AG04450 (cell line): ENCODE data around the gene SLC5A10. TPM values are rescaled to one million over a fixed set of nuclear protein-coding genes. Genes with fewer than 3 reads are reported as not detected.
"Not testable (repeated sequence)": the region's sequence is repeated elsewhere in the genome, so short reads cannot be mapped to it uniquely, and the experiment has no call there.

Experiments used
- CTCF ChIA-PET: fragments of 300-600, 350-600 bp; formaldehyde crosslinking; extraction: SDS; loops from one replicate; lab custom pipeline; 2022; ENCODE audit warnings: antibody characterized with exemption, inconsistent platforms; lab: Charles Lee
- POLR2A ChIA-PET: fragments of 350-600 bp; formaldehyde crosslinking; extraction: SDS; loops from one replicate; lab custom pipeline; 2021; ENCODE audit warnings: antibody characterized with exemption, inconsistent platforms; lab: Yijun Ruan, JAX
- DNase-seq: peaks from one replicate; pipeline ENCODE4 v3.0.0-alpha.2; 2011; ENCODE audit warnings: low read depth, low spot score
- H3K27ac ChIP-seq: one replicate; pipeline ENCODE4 v1.5.1; 2012; ENCODE audit warnings: low read depth, low read length, control low read depth
- H3K27me3 ChIP-seq: one replicate; pipeline ENCODE4 v1.6.0; 2012; ENCODE audit warnings: low read length; ENCODE audit not compliant: control insufficient read depth, insufficient read depth
- H3K4me3 ChIP-seq: 2 replicates; pipeline ENCODE4 v1.5.1; 2011; ENCODE audit warnings: mild to moderate bottlenecking, low read depth, low read length, control low read depth
- H3K9me3 ChIP-seq: 2 replicates; pipeline ENCODE4 v1.5.1; 2012; ENCODE audit warnings: low read length; ENCODE audit not compliant: control insufficient read depth, insufficient read depth
- polyA plus RNA-seq: library from polyadenylated mRNA; depleted of rRNA; stranded (reverse); fragments of >200 nt; gene quantifications from 2 replicates; pipeline ENCODE4 v1.2.3, GENCODE V29; 2011
- TF ChIP-seq, protein P1 (sequence below): IDR thresholded peaks from 2 replicates; pipeline ENCODE4 v1.5.1; 2011; ENCODE audit warnings: low read depth, low read length, control low read depth, inconsistent platforms

SLC5A10 gene
- polyA plus RNA-seq, 1 experiment = not detected

DNA sequence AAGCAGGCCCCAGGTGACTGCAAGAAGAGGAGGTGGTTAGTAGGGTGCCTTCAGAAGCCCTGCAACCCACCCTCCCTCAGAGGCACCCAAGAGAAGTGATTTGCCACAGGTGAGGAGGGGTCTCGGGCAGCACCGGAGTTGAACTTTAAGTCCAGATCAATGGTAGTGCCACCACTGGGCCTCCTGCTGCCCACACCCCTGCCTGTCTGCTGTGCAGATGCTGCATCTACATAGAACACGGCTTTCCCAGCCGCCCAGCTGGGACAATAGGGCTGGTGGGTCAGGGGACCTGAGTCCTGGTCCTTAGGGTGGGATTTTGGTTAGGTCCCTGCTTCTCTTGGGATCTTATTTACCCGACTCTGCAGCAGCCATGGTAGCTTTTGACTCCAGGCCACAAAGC is 70.2 kb downstream of the SLC5A10 start:
- TF ChIP-seq, protein P1, sequence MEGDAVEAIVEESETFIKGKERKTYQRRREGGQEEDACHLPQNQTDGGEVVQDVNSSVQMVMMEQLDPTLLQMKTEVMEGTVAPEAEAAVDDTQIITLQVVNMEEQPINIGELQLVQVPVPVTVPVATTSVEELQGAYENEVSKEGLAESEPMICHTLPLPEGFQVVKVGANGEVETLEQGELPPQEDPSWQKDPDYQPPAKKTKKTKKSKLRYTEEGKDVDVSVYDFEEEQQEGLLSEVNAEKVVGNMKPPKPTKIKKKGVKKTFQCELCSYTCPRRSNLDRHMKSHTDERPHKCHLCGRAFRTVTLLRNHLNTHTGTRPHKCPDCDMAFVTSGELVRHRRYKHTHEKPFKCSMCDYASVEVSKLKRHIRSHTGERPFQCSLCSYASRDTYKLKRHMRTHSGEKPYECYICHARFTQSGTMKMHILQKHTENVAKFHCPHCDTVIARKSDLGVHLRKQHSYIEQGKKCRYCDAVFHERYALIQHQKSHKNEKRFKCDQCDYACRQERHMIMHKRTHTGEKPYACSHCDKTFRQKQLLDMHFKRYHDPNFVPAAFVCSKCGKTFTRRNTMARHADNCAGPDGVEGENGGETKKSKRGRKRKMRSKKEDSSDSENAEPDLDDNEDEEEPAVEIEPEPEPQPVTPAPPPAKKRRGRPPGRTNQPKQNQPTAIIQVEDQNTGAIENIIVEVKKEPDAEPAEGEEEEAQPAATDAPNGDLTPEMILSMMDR = no peak
- DNase-seq = no peak
- POLR2A ChIA-PET = no interaction called here
- Histone ChIP-seq H3K27ac (no peak overlapping the region), H3K9me3 (no peaks in the 10 kb centered on the region; the same call in 1 of the 2 replicates), H3K4me3 (no peak overlapping the region), H3K27me3 (no peaks in the 10 kb centered on the region)
- CTCF ChIA-PET = no interaction called here

DNA sequence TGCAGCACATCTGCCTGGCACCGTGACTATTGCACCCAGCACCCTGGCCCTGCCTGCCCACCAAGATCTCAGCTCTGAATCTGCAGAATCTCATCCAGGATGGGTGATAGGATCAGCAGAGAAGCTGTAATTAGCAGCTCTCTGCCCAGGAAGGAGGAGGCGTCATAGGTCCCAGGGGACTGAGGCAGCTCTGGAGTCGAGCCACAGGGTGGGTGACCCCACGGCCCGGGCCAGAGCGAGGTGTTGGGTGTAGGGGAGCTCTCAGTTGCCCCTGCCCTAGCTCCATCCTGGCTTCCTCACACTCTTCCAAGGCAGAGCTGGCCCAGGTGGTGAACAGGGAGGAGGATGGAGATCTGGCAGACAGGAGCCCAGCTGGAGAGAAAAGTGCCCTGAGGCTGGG is 70.8 kb downstream of the SLC5A10 start:
- Histone ChIP-seq H3K27me3 (no peaks in the 10 kb centered on the region), H3K27ac (no peak overlapping the region), H3K9me3 (no peaks in the 10 kb centered on the region; the same call in 1 of the 2 replicates), H3K4me3 (no peak overlapping the region)
- DNase-seq = no peak
- TF ChIP-seq, protein P1 = no peak
- CTCF ChIA-PET = interaction anchor here (2.8 kb wide), 1 partner anchor 62 kb away, joined by 16 read pairs; no protein-coding TSS in a partner anchor
- POLR2A ChIA-PET = interaction anchor here (0.7 kb wide), 1 partner anchor 22 kb away, joined by 3 read pairs; no protein-coding TSS in a partner anchor

DNA sequence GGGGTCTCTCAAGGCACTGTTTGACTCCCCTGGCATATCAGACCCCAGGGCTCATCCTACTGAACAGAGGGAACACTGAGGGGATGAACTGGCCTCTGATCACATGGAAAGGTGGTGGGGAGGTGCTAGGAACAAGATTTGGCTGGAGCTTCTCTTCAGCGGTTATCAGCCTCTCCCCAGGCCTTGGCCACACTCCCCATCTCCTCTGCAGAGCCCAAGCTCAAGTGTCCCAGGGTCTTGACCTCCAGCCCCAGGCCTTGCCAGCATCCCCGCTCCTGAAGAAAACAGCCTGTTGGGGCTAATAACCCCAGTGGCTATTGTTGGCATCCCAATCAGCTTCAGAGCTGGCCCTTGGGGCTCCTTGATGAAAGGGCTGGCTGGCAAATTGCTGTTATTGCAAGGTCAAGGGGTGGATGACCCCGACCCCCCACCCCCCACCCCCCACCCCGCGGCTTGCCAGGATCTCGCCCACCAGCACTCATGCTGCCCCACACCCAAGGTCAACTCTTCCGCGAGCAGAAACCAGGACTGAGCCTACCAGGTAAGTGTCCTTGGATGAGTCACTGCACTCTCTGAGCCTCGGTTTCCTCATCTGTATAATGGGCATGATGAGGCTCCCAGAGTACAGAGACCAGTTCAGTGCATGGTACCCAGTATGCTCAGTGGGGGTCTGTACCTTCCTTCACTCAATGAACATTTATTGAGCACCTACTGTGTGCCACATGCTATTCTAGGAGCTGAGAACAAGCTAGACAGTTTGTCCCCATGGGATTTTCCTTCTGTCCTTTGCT is 71.4 kb downstream of the SLC5A10 start:
- H3K27me3 ChIP-seq = no peaks in the 10 kb centered on the region
- H3K27ac ChIP-seq = no peak overlapping the region
- no peak overlapping the region for H3K4me3 ChIP-seq
- TF ChIP-seq, protein P1 = no peak
- POLR2A ChIA-PET = interaction anchor here (0.7 kb wide), 1 partner anchor 23 kb away, joined by 3 read pairs; no protein-coding TSS in a partner anchor
- CTCF ChIA-PET = interaction anchor here (2.8 kb wide), 1 partner anchor 62 kb away, joined by 16 read pairs; no protein-coding TSS in a partner anchor
- DNase-seq = no peak
- H3K9me3 ChIP-seq = no peaks in the 10 kb centered on the region; the same call in 1 of the 2 replicates

DNA sequence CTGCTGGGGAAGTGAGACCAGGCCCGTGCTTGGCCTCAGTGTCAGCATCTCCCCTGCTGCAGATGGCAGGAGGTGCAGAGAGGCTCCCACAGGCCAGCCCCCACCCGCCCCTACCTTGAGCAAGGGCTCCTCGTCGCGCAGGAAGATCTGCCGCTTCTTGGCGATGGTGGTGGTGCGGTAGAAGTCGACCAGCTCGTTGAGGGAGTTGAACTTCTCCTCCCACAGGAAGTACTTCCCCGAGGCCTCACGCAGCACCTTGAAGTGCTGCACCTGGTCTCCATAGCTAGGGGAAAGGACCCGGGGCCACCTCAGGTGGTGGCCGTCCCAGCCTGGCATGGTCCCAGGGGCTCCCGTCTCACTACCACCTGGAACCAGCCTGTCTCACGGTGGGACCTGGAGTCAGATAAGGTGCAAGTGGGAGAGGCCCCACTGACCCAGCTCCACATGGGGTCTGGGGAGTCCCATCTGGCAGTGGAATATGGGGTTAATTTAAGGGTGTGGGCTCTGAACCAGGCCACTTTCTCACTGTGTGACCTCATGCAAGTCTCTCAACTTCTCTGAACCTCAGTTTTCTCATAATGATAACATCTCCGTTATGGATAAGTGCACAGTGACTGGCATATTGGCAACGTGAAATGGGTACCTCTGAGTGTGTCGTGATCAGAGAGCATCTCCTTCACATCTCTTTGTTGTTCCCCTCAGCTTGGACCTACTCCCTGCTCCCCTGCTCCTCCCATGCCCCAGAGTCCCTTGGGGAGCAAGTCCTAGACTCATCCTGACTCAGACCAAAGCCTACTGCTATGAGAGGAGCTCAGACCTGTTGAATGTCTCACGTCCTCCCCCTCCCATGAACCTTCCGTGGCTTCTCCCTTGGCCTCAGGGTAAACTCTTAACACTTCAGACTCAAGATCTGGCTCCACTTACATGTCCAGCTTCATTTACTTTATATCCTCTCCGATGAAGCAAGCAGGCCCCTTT is 72.4 kb downstream of the SLC5A10 start:
- DNase-seq = no peak
- no peak overlapping the region for H3K4me3 ChIP-seq
- H3K27me3 ChIP-seq = no peaks in the 10 kb centered on the region
- H3K9me3 ChIP-seq = no peaks in the 10 kb centered on the region; the same call in 1 of the 2 replicates
- H3K27ac ChIP-seq = no peak overlapping the region
- TF ChIP-seq, protein P1 = no peak
- ChIA-PET CTCF (interaction anchor here (0.7 to 2.8 kb wide), 2 partner anchors 63 to 235 kb away, joined by 3 to 16 read pairs; no protein-coding TSS in a partner anchor), POLR2A (no interaction called here)

DNA sequence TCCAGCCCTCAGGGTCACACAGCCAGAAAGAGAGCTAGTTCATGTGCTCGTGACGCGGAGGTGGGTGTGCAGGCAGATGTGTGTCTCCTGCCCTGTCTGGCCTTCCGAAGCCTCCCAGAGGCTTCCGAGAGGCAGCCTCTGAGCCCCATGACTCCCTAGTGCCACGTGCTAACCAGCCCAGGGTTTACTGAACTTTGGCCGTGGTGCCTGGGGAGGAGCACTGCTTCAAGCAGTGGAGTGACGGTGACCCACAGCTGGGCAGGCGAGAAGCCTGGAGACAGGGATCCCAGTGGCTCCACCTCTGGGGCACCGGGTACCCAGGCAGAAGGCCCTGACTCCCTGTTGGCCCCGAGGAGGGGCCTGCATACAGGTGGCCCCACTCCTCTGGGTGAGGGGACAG is 76.7 kb downstream of the SLC5A10 start:
- POLR2A ChIA-PET, H3K27me3 ChIP-seq, CTCF ChIA-PET, DNase-seq, H3K4me3 ChIP-seq, H3K9me3 ChIP-seq, H3K27ac ChIP-seq: not testable (repeated sequence)

DNA sequence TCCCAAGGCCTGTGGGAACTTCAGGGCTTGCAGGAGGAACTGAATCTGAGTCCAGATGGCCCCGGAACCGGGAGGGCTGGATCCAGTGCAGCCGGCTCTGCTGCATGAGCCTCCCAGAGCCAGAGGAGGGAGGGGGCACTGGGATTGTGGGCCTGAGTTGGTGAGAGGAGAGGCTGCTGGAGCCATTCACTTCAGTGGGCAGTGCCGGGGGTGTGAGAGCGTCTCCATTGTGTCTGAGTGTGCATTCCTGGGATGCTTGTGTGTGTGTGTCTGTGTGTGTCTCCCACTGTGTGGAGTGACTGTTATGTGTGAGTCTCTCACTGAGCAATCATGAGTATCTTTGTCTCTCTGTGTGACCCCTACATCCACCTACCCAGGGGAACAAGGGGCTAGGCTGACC is 77.8 kb downstream of the SLC5A10 start:
- CTCF ChIA-PET, H3K9me3 ChIP-seq, POLR2A ChIA-PET, H3K27ac ChIP-seq, H3K27me3 ChIP-seq, DNase-seq, H3K4me3 ChIP-seq: not testable (repeated sequence)

DNA sequence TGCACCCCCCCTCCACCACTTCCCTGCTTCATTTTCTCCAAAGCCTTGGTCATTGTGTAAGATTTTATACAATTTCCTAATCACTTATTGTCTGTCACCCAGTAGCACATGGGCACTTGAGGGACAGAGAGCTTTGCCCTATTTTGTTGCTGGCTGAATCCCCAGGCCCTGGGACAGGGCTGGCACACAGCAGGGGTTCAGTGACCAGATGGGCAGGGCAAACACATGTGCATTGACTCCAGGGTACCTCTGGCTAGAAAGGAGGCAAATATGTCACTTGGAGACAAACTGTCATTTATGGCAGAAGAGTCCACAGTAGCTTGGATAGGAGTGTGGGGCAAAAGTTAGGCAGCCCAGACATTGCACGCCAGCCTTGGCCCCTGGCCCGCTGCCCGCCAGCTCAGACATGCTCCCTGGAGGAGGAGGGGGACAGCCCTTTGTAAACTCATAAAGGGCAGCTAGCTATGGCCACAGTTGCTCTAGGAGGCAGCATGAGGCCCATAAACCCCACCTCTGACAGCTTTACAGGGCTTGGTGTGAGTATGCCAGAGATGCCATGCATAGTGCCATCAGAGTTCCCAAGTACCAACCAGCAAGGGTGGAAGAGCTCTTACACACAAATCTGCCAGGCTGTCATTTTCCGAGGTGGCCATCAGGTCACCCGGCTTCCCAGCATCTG is 78.9 kb downstream of the SLC5A10 start:
- H3K4me3 ChIP-seq, H3K27ac ChIP-seq, H3K9me3 ChIP-seq, H3K27me3 ChIP-seq, DNase-seq, POLR2A ChIA-PET, CTCF ChIA-PET: not testable (repeated sequence)
